Measurements from ENCODE around the gene SMAD1.

GRCh38 chr4:145489556-145489955, 7.9 kb downstream of the SMAD1 start:
- no peak for TF ChIP-seq GATA3 (IDR thresholded peaks at IDR 0.05; ENCODE audit: low read depth, low read length)
- TF ChIP-seq GATA2 (IDR thresholded peaks at IDR 0.05; ENCODE audit: low read depth, low read length) = no peak

Data from SH-SY5Y (cell line).